IMR-90 (cell line): ENCODE data around the gene RAPGEF3. TPM values are rescaled to one million over a fixed set of nuclear protein-coding genes. Genes with fewer than 3 reads are reported as not detected.

ENCODE experiments used
- ATAC-seq: fragments of 200-7000 bp; cut with Tn5 transposase; 2 replicates; pipeline ENCODE4 v1.9.1; 2020; ENCODE audit warnings: low read depth, mild to moderate bottlenecking, moderate library complexity
- BruUV-seq: library from RNA; stranded (reverse); fragments of 400-500 nt; replicated peaks from 2 replicates; lab custom pipeline; 2021; lab: Mats Ljungman, UMichigan
- CTCF ChIA-PET: fragments of 300-600 bp; formaldehyde crosslinking; extraction: SDS; loops from one replicate; lab custom pipeline; 2021; ENCODE audit warnings: antibody characterized with exemption; lab: Yijun Ruan, JAX
- POLR2A ChIA-PET: fragments of 300-600 bp; sonication (Branson Sonifier 250); formaldehyde crosslinking; loops from one replicate; lab custom pipeline; 2022; ENCODE audit warnings: antibody characterized with exemption; ENCODE audit not compliant: unreplicated experiment; lab: Charles Lee
- DNase-seq: peaks from one replicate; pipeline ENCODE4 v3.0.0; 2013
- H2AFZ ChIP-seq: replicated peaks from 2 replicates; pipeline ENCODE3; 2013; ENCODE audit warnings: low read length, mild to moderate bottlenecking; ENCODE audit not compliant: poor library complexity
- H2AK5ac ChIP-seq: 2 replicates; pipeline ENCODE4 v1.6.1; 2013; ENCODE audit warnings: low read depth, low read length, inconsistent platforms
- H2AK9ac ChIP-seq: replicated peaks from 2 replicates; pipeline ENCODE3; 2013; ENCODE audit warnings: mild to moderate bottlenecking, low read depth, low read length, moderate library complexity; ENCODE audit not compliant: poor library complexity
- H2BK120ac ChIP-seq: 2 replicates; pipeline ENCODE4 v1.6.1; 2013; ENCODE audit warnings: low read depth, low read length, inconsistent platforms
- H2BK15ac ChIP-seq: 3 replicates; pipeline ENCODE4 v1.6.1; 2013; ENCODE audit warnings: low read depth, low read length, inconsistent platforms
- H2BK20ac ChIP-seq: 2 replicates; pipeline ENCODE4 v1.6.1; 2013; ENCODE audit warnings: low read depth, mild to moderate bottlenecking, inconsistent platforms, low read length, moderate library complexity
- H2BK5ac ChIP-seq: 2 replicates; pipeline ENCODE4 v1.6.1; 2013; ENCODE audit warnings: mild to moderate bottlenecking, low read depth, low read length, inconsistent platforms; ENCODE audit not compliant: poor library complexity, severe bottlenecking
- H3K14ac ChIP-seq: replicated peaks from 2 replicates; pipeline ENCODE4 v1.6.1; 2013; ENCODE audit warnings: low read depth, low read length, inconsistent platforms
- H3K18ac ChIP-seq: 2 replicates; pipeline ENCODE4 v1.6.1; 2013; ENCODE audit warnings: low read depth, low read length, control low read depth
- H3K23ac ChIP-seq: 2 replicates; pipeline ENCODE4 v1.6.1; 2013; ENCODE audit warnings: low read depth, low read length, inconsistent platforms
- H3K27ac ChIP-seq: 2 replicates; pipeline ENCODE4 v1.5.1; 2013; ENCODE audit warnings: mild to moderate bottlenecking, control low read depth, low read length; ENCODE audit not compliant: insufficient read depth
- H3K27me3 ChIP-seq: 2 replicates; pipeline ENCODE4 v1.6.1; 2013; ENCODE audit warnings: low read length; ENCODE audit not compliant: control insufficient read depth, insufficient read depth
- H3K36me3 ChIP-seq: 2 replicates; pipeline ENCODE4 v1.6.1; 2013; ENCODE audit warnings: low read length, mixed read lengths; ENCODE audit not compliant: control insufficient read depth, insufficient read depth
- H3K4ac ChIP-seq: 2 replicates; pipeline ENCODE4 v1.6.1; 2013; ENCODE audit warnings: low read depth, low read length, inconsistent platforms
- H3K4me1 ChIP-seq: 2 replicates; pipeline ENCODE4 v1.6.1; 2013; ENCODE audit warnings: low read length, mixed read lengths; ENCODE audit not compliant: control insufficient read depth, insufficient read depth
- H3K4me2 ChIP-seq: 2 replicates; pipeline ENCODE4 v1.6.1; 2013; ENCODE audit warnings: low read depth, mild to moderate bottlenecking, control low read depth, low read length, moderate library complexity
- H3K4me3 ChIP-seq: 2 replicates; pipeline ENCODE4 v1.5.1; 2013; ENCODE audit warnings: low read depth, mild to moderate bottlenecking, control low read depth, low read length, moderate library complexity; ENCODE audit not compliant: insufficient read depth
- H3K56ac ChIP-seq: 2 replicates; pipeline ENCODE4 v1.6.1; 2013; ENCODE audit warnings: low read length, inconsistent platforms; ENCODE audit not compliant: insufficient read depth; ENCODE audit errors: extremely low read depth
- H3K79me1 ChIP-seq, 2 experiments: 2 replicates each; pipeline ENCODE4 v1.6.1; 2013; ENCODE audit warnings: low read length in 2 of 2, inconsistent platforms in 1 of 2, low read depth in 1 of 2
- H3K9ac ChIP-seq: 2 replicates; pipeline ENCODE4 v1.6.1; 2013; ENCODE audit warnings: low read depth, low read length, control low read depth
- H3K9me1 ChIP-seq: 2 replicates; pipeline ENCODE4 v1.6.1; 2013; ENCODE audit warnings: low read length, inconsistent platforms; ENCODE audit not compliant: insufficient read depth
- H3K9me3 ChIP-seq: 2 replicates; pipeline ENCODE4 v1.6.1; 2013; ENCODE audit warnings: low read length; ENCODE audit not compliant: control insufficient read depth, insufficient read depth
- H4K20me1 ChIP-seq: 2 replicates; pipeline ENCODE4 v1.6.1; 2013; ENCODE audit warnings: low read length, inconsistent platforms; ENCODE audit not compliant: insufficient read depth
- H4K5ac ChIP-seq: 2 replicates; pipeline ENCODE4 v1.6.1; 2013; ENCODE audit warnings: mild to moderate bottlenecking, low read depth, low read length, control low read depth
- H4K8ac ChIP-seq, 2 experiments: 2 replicates each; pipeline ENCODE4 v1.6.1; 2013; ENCODE audit warnings: low read depth in 2 of 2, low read length in 2 of 2, control low read depth in 1 of 2, inconsistent platforms in 1 of 2
- H4K91ac ChIP-seq: 2 replicates; pipeline ENCODE4 v1.6.1; 2013; ENCODE audit warnings: low read depth, low read length, inconsistent platforms; ENCODE audit not compliant: insufficient read depth
- BHLHE40 ChIP-seq: fragments of 150-350 bp; IDR thresholded peaks from 2 replicates; pipeline ENCODE4 v1.6.1; 2016; ENCODE audit warnings: mild to moderate bottlenecking, low read depth, low read length
- CHD1 ChIP-seq: IDR thresholded peaks from 2 replicates; pipeline ENCODE4 v1.6.1; 2012; ENCODE audit warnings: low read depth, low read length, improper control_type of control experiment
- CTCF ChIP-seq: conservative IDR thresholded peaks from 2 replicates; pipeline ENCODE4 v1.5.1; 2012; ENCODE audit warnings: mild to moderate bottlenecking, low read depth, low read length, improper control_type of control experiment
- FOS ChIP-seq: fragments of 150-350 bp; IDR thresholded peaks from 2 replicates; pipeline ENCODE4 v1.6.1; 2016; ENCODE audit warnings: low read depth, low read length
- MAZ ChIP-seq: IDR thresholded peaks from 2 replicates; pipeline ENCODE4 v1.6.1; 2012; ENCODE audit warnings: low read depth, mild to moderate bottlenecking, low read length, improper control_type of control experiment, moderate library complexity, borderline replicate concordance
- NFE2L2 ChIP-seq: fragments of 150-350 bp; IDR thresholded peaks from 2 replicates; pipeline ENCODE4 v1.6.1; 2016; ENCODE audit warnings: low read depth, mild to moderate bottlenecking, low read length
- WGBS, 2 experiments: methylation state at CpG; one replicate each; pipeline versions ENCODE4 v1.1.5 to v1.1.7; 2013; ENCODE audit warnings: missing lambda C conversion rate in 2 of 2; ENCODE audit not compliant: insufficient read length in 1 of 2; ENCODE audit errors: extremely low coverage in 2 of 2; 5-methylcytosine and 5-hydroxymethylcytosine counted together
- dilution Hi-C: fragments of 300-500 bp; cut with HindIII; formaldehyde crosslinking; loops from one replicate; pipeline ENCODE4 v1.14.3; 2018; ENCODE audit warnings: low sequenced_read_pairs; ENCODE audit not compliant: unreplicated experiment
- in situ Hi-C: fragments of 300-500 bp; cut with MboI; formaldehyde crosslinking; loops from 3 replicates; pipeline ENCODE4 v1.14.3; 2019; ENCODE audit warnings: low sequenced_read_pairs, inconsistent platforms, mixed read lengths
- intact Hi-C: fragments of 100-400 bp; cut with micrococcal nuclease; formaldehyde crosslinking; loops from 2 replicates; pipeline ENCODE4 v1.10.0; 2022
- polyA plus RNA-seq, 3 experiments: library from polyadenylated mRNA; depleted of rRNA; stranded (reverse); fragments of >200 nt; gene quantifications; 2 replicates each; pipeline ENCODE4 v1.2.3, GENCODE V29; 2012; ENCODE audit warnings: low replicate concordance in 1 of 3
- total RNA-seq: library from RNA; depleted of rRNA; stranded (reverse); fragments of >200 nt; gene quantifications from 2 replicates; pipeline ENCODE4 v1.2.3, GENCODE V29; 2012

The RAPGEF3 gene
- total and polyA plus RNA-seq, 2 of the 4 experiments (the other 2 are of a cell fraction), result 1.3 to 2.0 TPM

GRCh38 chr12:47766502-47767215, 8.0 kb upstream of the RAPGEF3 start:
- TF ChIP-seq CTCF (no peak), FOS (no peak), NFE2L2 (no peak), BHLHE40 (no peak), MAZ (no peak), CHD1 (no peak)
- no peak overlapping the region for H2BK20ac ChIP-seq
- H2BK5ac ChIP-seq, result no peak overlapping the region
- in situ Hi-C loops, result no loop called here
- no peak overlapping the region for H3K23ac ChIP-seq
- H2BK120ac ChIP-seq, result no peak overlapping the region
- no peaks in the 10 kb centered on the region for H3K79me1 ChIP-seq
- H3K9ac ChIP-seq, result no peak overlapping the region
- ChIA-PET POLR2A (interaction anchor here (0.5 kb wide), 1 partner anchor 965 kb away, joined by 4 read pairs; no protein-coding TSS in a partner anchor), CTCF (interaction anchor here (0.7 to 3.7 kb wide), 5 partner anchors 11 to 51 kb away, joined by 3 to 19 read pairs (median 3); no protein-coding TSS in a partner anchor)
- no peak overlapping the region for H4K91ac ChIP-seq
- H2AFZ ChIP-seq, result no peak overlapping the region
- peaks cover 7% of the 10 kb centered on the region for H3K4me1 ChIP-seq
- no peaks in the 10 kb centered on the region for H3K27me3 ChIP-seq
- no peak overlapping the region for H2AK9ac ChIP-seq
- no peak overlapping the region for H3K14ac ChIP-seq
- no peak overlapping the region for H3K56ac ChIP-seq
- H4K8ac ChIP-seq, result no peak overlapping the region
- no peaks in the 10 kb centered on the region for H3K9me3 ChIP-seq
- no peak overlapping the region for H3K4ac ChIP-seq
- H3K4me3 ChIP-seq, result no peak overlapping the region
- WGBS, 2 experiments, result no CpG with 5 or more reads among the region's 5 CpGs
- DNase-seq, result no peak
- H4K20me1 ChIP-seq, result no peaks in the 10 kb centered on the region
- intact Hi-C loops, result loop anchor here (1.0 kb wide), 1 partner anchor 51 kb away; no protein-coding TSS in a partner anchor
- ATAC-seq, result no peak
- no TSS peak for BruUV-seq
- H3K4me2 ChIP-seq, result no peak overlapping the region
- dilution Hi-C loops, result no loop called here
- no peak overlapping the region for H2AK5ac ChIP-seq
- H3K36me3 ChIP-seq, result no peaks in the 10 kb centered on the region
- H3K18ac ChIP-seq, result no peak overlapping the region
- no peak overlapping the region for H4K5ac ChIP-seq
- H3K27ac ChIP-seq, result no peak overlapping the region
- H3K9me1 ChIP-seq, result no peaks in the 10 kb centered on the region
- H2BK15ac ChIP-seq, result no peak overlapping the region
